Panc1 (cell line): ENCODE results near the gene SRRM5. TPM values are rescaled to one million over a fixed set of nuclear protein-coding genes. Genes with fewer than 3 reads are reported as not detected.
"Not testable (repeated sequence)": the region's sequence is repeated elsewhere in the genome, so short reads cannot be mapped to it uniquely, and the experiment has no call there.

Experiments
- ATAC-seq: fragments of 200-7000 bp; cut with Tn5 transposase; 2 replicates; pipeline ENCODE4 v1.9.1; 2020; ENCODE audit warnings: mild to moderate bottlenecking, moderate library complexity
- BruUV-seq: library from RNA; stranded (reverse); fragments of 400-500 nt; replicated peaks from 2 replicates; lab custom pipeline; 2021; lab: Mats Ljungman, UMichigan
- CTCF ChIA-PET: fragments of 300-600 bp; sonication (Branson Sonifier 250); formaldehyde crosslinking; loops from one replicate; lab custom pipeline; 2022; ENCODE audit warnings: antibody characterized with exemption; lab: Charles Lee
- POLR2A ChIA-PET: fragments of 300-600 bp; sonication (Branson Sonifier 250); formaldehyde crosslinking; loops from one replicate; lab custom pipeline; 2022; ENCODE audit warnings: antibody characterized with exemption; lab: Charles Lee
- DNase-seq: peaks from one replicate; pipeline ENCODE4 v3.0.0-alpha.2; 2010; ENCODE audit warnings: low read depth, low spot score
- H3K27ac ChIP-seq: 2 replicates; pipeline ENCODE4 v1.5.1; 2011; ENCODE audit warnings: mild to moderate bottlenecking, low read length, inconsistent platforms
- H3K27me3 ChIP-seq: fragments of 200-500 bp; sonication (Bioruptor generic); 2 replicates; pipeline ENCODE4 v1.6.0; 2014; ENCODE audit warnings: low read length, inconsistent platforms; ENCODE audit not compliant: control insufficient read depth, insufficient read depth
- H3K36me3 ChIP-seq: fragments of 200-500 bp; sonication (Bioruptor generic); 2 replicates; pipeline ENCODE4 v1.5.1; 2014; ENCODE audit warnings: inconsistent platforms, mild to moderate bottlenecking, low read length, moderate library complexity; ENCODE audit not compliant: control insufficient read depth, insufficient read depth
- H3K4me1 ChIP-seq: 2 replicates; pipeline ENCODE4 v1.5.1; 2011; ENCODE audit warnings: inconsistent platforms, mild to moderate bottlenecking, low read length, moderate library complexity; ENCODE audit not compliant: control insufficient read depth, insufficient read depth
- H3K4me3 ChIP-seq, 2 experiments: 2 replicates each; pipeline ENCODE4 v1.5.1; 2011 to 2012; ENCODE audit warnings: low read depth in 2 of 2, low read length in 2 of 2, mild to moderate bottlenecking in 2 of 2, inconsistent platforms in 1 of 2, moderate library complexity in 1 of 2
- H3K9me3 ChIP-seq: fragments of 200-500 bp; sonication (Bioruptor generic); 2 replicates; pipeline ENCODE4 v1.5.1; 2014; ENCODE audit warnings: low read depth, mild to moderate bottlenecking, inconsistent platforms, low read length, moderate library complexity; ENCODE audit not compliant: control insufficient read depth, insufficient read depth
- CTCF ChIP-seq: fragments of 450-650 bp; IDR thresholded peaks from 2 replicates; pipeline ENCODE4 v1.5.1; 2017; ENCODE audit warnings: mild to moderate bottlenecking
- POLR2AphosphoS5 ChIP-seq: IDR thresholded peaks from 2 replicates; pipeline ENCODE4 v1.6.1; 2012; ENCODE audit warnings: mild to moderate bottlenecking, low read depth, low read length, moderate library complexity
- REST ChIP-seq, 2 experiments: IDR thresholded peaks; 2 replicates each; pipeline ENCODE4 v1.6.1; 2011 to 2012; ENCODE audit warnings: low read depth in 2 of 2, control low read depth in 1 of 2, low read length in 1 of 2, mild to moderate bottlenecking in 1 of 2, moderate library complexity in 1 of 2; ENCODE audit not compliant: insufficient read depth in 1 of 2
- SIN3A ChIP-seq: IDR thresholded peaks from 2 replicates; pipeline ENCODE4 v1.6.1; 2012; ENCODE audit warnings: low read depth, mild to moderate bottlenecking, low read length, moderate library complexity, borderline replicate concordance; ENCODE audit not compliant: insufficient read depth
- TCF7L2 ChIP-seq: IDR thresholded peaks from 2 replicates; pipeline ENCODE4 v1.6.1; 2011; ENCODE audit warnings: mild to moderate bottlenecking, low read depth, low read length, inconsistent platforms
- in situ Hi-C: cut with HindIII; loops from 2 replicates; pipeline ENCODE4 v1.10.0; 2016; ENCODE audit warnings: low sequenced_read_pairs, low pct_unique_long_range_greater_than_20kb
- intact Hi-C: fragments of 100-400 bp; cut with micrococcal nuclease; formaldehyde crosslinking; loops from one replicate; pipeline ENCODE4 v1.10.0; 2022; ENCODE audit not compliant: unreplicated experiment
- total RNA-seq: library from RNA; stranded (reverse); gene quantifications from one replicate; pipeline ENCODE4 v1.2.1, GENCODE V29; 2021; ENCODE audit not compliant: unreplicated experiment

SRRM5 gene
- total RNA-seq, 1 experiment from 2014 or later = 0.10 TPM

- H3K4me1 ChIP-seq = no peaks in the 10 kb centered on the region
- CTCF ChIA-PET = no interaction called here
- ATAC-seq (no peak), DNase-seq (no peak)
- H3K27me3 ChIP-seq = no peaks in the 10 kb centered on the region
- TF ChIP-seq POLR2AphosphoS5 (no peak), SIN3A (no peak), CTCF (no peak), TCF7L2 (no peak), REST (IDR thresholded peaks at IDR 0.05; ENCODE audit: insufficient read depth in 1 of 2, low read depth in 2 of 2, low read length in 1 of 2) (no peak)
- no peak overlapping the region for H3K27ac ChIP-seq
- no TSS peak for BruUV-seq
- intact Hi-C loops (no loop called here), in situ Hi-C loops (no loop called here)
- POLR2A ChIA-PET = no interaction called here
- no peaks in the 10 kb centered on the region for H3K36me3 ChIP-seq
- no peaks in the 10 kb centered on the region for H3K9me3 ChIP-seq
- H3K4me3 ChIP-seq = no peak overlapping the region
Observed at GRCh38 chr19:43586346-43586745, 25.5 kb upstream of the SRRM5 start.

- H3K4me1 ChIP-seq, H3K27ac ChIP-seq, DNase-seq, POLR2A ChIA-PET, BruUV-seq, in situ Hi-C loops, intact Hi-C loops, H3K27me3 ChIP-seq, ATAC-seq, H3K9me3 ChIP-seq, H3K36me3 ChIP-seq, H3K4me3 ChIP-seq: not testable (repeated sequence)
- CTCF ChIA-PET = interaction anchor here (0.6 to 0.7 kb wide), 2 partner anchors 51 to 67 kb away, joined by 4 to 7 read pairs; no protein-coding TSS in a partner anchor
Observed at GRCh38 chr19:43587029-43587428, 24.9 kb upstream of the SRRM5 start.

GRCh38 chr19:43589277-43589676 is 22.6 kb upstream of the SRRM5 start:
- ATAC-seq = no peak
- CTCF ChIA-PET = interaction anchor here (0.6 kb wide), 1 partner anchor 54 kb away, joined by 3 read pairs; no protein-coding TSS in a partner anchor
- H3K4me3 ChIP-seq = no peak overlapping the region
- POLR2A ChIA-PET = no interaction called here
- H3K27ac ChIP-seq = no peak overlapping the region
- TF ChIP-seq REST (IDR thresholded peaks at IDR 0.05; ENCODE audit: insufficient read depth in 1 of 2, low read depth in 2 of 2, low read length in 1 of 2) = no peak
- TF ChIP-seq POLR2AphosphoS5 = no peak
- no peak for TF ChIP-seq TCF7L2
- TF ChIP-seq SIN3A = no peak
- no peak for TF ChIP-seq CTCF
- in situ Hi-C loops (no loop called here), intact Hi-C loops (no loop called here)
- no peaks in the 10 kb centered on the region for H3K4me1 ChIP-seq
- no peaks in the 10 kb centered on the region for H3K9me3 ChIP-seq
- DNase-seq = no peak
- no TSS peak for BruUV-seq
- no peaks in the 10 kb centered on the region for H3K36me3 ChIP-seq
- H3K27me3 ChIP-seq = no peaks in the 10 kb centered on the region
